ENCODE measurements around the gene GNAS.

DNA sequence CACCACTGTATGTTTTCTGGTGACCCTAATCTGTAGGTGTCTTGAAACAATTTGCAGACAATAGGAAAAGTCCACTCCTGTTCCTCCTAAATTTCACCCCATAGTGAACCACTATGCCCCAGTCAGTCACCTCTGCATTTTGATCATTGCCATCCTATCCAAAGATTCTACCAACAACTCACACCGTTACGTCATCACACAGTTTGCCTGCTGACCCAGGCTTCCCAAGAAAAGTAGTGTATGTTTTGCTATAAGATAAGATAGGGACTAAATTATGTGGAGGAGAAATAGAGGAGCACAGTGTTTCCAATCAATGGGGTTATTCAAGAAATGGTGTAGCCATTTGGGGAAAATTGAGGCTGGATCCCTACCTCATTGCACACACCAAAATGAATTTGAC is 58.8 kb downstream of the GNAS start:
- TF ChIP-seq, protein P1, sequence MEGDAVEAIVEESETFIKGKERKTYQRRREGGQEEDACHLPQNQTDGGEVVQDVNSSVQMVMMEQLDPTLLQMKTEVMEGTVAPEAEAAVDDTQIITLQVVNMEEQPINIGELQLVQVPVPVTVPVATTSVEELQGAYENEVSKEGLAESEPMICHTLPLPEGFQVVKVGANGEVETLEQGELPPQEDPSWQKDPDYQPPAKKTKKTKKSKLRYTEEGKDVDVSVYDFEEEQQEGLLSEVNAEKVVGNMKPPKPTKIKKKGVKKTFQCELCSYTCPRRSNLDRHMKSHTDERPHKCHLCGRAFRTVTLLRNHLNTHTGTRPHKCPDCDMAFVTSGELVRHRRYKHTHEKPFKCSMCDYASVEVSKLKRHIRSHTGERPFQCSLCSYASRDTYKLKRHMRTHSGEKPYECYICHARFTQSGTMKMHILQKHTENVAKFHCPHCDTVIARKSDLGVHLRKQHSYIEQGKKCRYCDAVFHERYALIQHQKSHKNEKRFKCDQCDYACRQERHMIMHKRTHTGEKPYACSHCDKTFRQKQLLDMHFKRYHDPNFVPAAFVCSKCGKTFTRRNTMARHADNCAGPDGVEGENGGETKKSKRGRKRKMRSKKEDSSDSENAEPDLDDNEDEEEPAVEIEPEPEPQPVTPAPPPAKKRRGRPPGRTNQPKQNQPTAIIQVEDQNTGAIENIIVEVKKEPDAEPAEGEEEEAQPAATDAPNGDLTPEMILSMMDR (IDR thresholded peaks at IDR 0.05; ENCODE audit: insufficient read depth, low read depth, low read length), result no peak
- TF ChIP-seq EZH2 (IDR thresholded peaks at IDR 0.05; ENCODE audit: insufficient read depth, low read length), result no peak
